CMK (cell line): ENCODE results near the gene ARL14EPL.

ENCODE experiments used
- DNase-seq: peaks from one replicate; pipeline ENCODE4 v3.0.0-alpha.2; 2010; ENCODE audit warnings: low read depth

The ARL14EPL gene

DNA sequence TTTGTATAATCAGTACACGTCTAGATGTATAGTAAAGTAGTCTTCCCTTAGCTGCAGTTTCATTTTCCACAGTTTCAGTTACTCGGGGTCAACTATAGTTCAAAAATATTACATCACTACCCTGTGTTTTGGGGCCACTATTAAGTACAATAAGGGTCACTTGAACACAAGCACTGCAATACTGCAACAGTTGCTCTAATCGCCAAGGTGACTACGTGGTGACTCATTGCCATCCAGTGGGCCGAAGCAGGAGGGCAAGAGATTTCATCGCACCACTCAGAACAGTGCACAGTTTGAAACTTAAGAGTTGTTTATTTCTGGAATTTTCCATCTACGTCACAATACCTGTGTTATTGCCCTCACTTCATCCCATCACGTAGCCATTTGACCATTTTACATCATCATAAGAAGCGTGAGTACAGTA, at the start of gene ARL14EPL:
Gene ARL14EPL, plus strand, starts transcription at position 379 of the 424 bp plus-strand sequence. CDS start 18,994 bp downstream, outside the sequence.
- DNase-seq: no peak

GRCh38 chr5:115983519-115983918, 48.8 kb upstream of the ARL14EPL start:
- DNase-seq: no peak

DNA sequence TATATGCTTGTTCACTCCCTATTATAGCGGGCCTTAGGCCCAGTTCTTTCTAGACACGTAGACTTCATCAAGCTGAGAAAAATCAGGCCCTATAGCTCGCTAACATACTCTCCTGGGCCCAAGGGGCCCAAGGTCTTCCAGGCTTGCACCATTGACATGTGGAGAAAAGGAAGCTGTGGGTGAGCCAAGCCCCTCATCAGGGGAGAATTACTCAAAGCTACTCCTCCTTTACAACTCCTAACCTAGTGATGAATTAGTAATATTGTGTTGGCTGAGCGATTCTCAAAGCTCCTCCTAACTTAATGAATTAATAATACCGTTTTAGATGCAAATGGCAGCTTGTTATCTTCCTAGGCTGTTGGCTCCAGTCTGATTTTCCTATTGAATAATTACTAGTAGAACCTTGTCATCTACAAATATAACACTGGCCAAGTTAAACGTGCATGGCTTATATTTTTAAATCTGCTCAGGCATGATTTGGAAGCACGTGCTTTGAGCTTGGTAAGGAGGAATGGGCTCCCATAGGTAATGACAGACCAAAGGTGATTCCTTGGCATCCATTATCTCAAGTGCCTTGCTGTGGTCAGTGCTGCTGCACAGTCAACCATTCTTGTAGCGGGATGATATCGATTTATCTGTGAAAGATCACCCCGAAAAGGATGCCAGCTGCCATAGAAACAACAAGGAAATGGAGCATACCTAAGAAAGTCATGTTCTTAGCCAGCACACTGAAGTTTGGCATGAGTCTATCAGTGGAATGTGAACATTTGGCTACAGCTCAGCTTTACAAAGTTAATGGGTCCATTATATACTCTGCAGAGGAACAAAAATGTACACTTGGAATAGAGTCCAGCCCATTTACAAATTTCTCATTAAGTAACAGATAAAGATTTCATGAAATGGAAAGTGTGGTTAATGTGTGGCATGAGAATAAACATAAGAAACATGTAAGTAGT, 46.2 kb upstream of the ARL14EPL start:
- DNase-seq: no peak

DNA sequence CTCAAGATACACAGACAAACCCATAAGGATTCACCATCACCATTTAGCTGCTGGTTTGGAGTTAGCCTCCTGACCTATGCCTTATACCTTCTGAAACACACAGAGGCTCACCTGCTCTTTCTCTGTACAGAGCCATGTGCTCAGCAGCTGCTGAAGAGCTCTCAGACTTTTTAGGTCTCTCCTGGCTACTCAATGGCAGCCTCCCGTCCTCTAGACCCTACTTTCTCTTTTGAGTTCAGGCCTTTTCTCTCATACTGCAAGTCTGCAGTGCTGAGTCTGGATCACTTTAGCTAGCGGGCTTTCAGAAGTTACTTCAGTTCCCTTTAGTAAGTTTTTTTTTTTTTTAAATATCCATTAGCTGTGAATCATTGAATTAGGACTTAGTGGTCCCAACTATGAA, 44.3 kb upstream of the ARL14EPL start:
- DNase-seq: no peak

GRCh38 chr5:115992848-115993350, 39.4 kb upstream of the ARL14EPL start:
- DNase-seq: no peak

DNA sequence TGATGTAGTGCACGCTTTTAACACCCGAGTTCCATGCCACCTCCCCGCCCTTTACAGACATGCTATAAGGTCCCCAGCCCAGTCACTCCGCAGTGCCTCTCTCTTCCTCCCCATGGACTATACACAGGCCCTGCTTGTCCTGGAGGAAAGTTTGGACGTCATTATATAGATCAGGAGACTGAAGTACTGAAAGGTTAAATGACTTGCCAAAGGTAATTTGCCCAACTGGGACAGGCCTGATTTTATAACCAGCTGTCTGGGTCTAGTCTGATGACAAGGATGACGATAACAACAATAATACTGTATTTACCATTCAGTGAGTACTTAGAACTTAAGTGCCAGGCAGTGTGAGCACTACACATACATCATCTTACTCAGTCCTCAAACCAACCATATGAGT, 36.9 kb upstream of the ARL14EPL start:
- no peak for DNase-seq

DNA sequence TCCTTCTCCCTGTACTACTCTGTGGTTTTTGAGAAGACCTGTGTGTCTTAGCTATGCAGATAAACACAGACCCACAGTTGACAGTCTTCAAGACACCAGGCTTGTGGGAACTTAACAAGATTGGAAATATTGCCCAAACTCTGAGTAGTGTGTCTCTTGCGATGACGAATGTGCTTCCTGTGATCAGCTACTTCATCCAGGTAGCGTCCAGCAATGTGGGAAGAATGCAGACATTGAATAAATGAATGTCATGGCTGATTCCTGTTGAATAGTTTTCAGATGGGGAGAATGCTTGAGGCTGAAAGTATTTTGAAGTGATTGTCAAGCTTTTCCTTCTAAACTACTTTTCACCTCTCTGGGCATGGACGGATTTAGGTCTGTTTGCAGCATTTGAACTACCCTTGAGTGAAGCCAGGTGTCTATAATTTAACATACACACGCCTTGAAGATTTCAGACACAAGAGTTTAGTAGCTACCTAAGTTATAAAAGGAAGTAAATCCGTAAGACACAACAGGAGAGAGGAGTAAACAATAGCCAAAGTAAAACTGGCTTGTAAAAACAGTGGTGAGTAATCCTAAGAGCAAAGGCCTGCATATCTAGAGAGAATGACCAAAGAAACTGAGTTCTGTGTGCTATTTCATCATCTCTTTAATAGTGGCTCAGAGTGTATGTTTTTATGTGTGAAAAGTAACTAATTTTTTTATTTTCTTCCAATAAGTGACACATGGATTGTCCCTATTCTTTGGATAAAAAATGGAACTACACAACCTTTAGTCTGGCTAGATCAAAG, 30.0 kb upstream of the ARL14EPL start:
- DNase-seq: no peak

DNA sequence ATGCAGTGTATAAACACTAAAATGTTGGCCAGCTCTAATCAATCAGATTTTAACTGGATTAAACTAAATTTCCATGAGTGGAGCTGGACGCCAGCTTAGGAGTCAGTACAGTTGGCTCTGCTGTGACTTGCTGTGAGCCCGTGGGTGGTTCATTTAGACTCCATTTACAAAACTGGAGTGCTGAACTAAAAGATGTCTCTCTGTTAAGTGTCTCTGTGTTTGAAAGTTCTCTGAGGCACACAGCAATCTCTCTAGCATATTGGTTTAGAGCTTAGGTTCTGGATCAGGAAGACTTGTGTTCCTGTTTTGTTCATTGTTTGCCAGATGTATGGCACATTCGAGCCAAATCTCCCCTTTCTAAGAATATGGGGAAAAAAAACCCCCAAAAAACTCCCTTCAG, 28.0 kb upstream of the ARL14EPL start:
- no peak for DNase-seq

- DNase-seq: no peak
These were observed 22.5 kb upstream of the ARL14EPL start for GRCh38 chr5:116009806-116010205.

DNA sequence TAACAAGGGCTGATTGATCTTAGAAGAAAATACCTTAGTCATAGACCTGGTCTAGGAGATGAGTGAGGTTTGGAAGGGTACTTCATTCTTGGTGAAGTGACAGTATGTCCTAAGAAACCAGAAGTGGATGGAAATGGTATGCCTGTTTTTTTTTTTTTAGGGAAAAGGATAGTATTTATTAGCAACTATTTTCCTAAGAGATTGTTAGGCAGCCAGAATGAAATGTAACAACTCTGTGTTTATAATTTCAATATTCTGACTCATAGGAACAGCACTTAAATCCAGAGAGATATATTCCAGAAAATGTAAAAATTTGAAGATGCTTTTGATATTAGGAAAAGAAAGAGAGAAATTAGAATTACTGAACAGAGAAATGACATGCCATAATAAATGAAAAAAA, 21.2 kb upstream of the ARL14EPL start:
- DNase-seq: no peak

GRCh38 chr5:116013207-116013785, 19.0 kb upstream of the ARL14EPL start:
- DNase-seq: no peak

DNA sequence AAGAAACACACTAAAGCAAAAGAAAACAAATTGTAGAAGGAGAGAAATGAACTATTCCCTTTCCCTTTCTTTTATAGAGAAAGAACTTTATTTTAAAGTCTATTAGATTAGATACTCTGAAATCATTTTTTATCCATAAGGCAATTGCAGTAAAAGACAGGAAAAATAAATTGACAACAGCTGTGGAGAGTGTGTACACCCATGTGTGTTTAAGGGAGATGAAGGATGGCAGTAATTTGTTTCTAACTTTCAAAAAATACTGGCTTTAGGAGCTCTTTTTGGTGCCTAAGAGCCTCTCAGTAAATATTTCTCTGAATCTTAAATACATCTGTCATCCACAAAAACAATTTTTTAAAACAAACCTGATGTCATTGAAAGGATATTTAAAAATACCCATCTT, 18.3 kb upstream of the ARL14EPL start:
- no peak for DNase-seq

GRCh38 chr5:116023619-116024018, 8.7 kb upstream of the ARL14EPL start:
- DNase-seq: no peak

- DNase-seq: no peak
These were observed 6.4 kb upstream of the ARL14EPL start for GRCh38 chr5:116025866-116026265.

- no peak for DNase-seq
These were observed 719 bp downstream of the ARL14EPL start for GRCh38 chr5:116032991-116033390.

- no peak for DNase-seq
These were observed 2.9 kb downstream of the ARL14EPL start for GRCh38 chr5:116035123-116035522.

DNA sequence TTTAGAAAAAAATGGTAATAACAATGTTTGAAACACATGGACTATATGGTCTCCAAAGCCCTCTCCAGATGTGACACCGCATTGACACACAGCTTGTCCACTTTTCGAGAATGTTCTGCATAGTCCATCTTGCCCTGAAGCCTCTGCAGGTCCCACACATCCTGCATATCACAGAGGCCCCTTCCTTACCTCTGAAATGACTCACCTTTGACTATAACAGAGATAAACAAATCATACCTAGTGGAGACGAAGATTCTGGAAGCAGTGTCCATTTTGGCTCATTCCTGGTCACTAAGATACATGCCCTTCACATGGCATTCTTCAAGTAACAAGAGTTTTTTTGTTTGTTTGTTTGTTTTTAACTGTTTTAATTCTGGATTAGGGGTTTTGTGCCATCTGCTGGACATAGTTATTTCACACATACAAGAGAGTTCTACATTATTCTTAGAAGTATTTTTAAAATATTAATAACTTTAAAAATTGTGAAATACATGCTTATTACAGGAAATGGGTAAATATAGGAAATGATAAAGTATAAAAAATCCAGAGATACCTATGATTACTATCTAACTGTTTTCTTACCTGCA, 5.1 kb downstream of the ARL14EPL start:
- no peak for DNase-seq

DNA sequence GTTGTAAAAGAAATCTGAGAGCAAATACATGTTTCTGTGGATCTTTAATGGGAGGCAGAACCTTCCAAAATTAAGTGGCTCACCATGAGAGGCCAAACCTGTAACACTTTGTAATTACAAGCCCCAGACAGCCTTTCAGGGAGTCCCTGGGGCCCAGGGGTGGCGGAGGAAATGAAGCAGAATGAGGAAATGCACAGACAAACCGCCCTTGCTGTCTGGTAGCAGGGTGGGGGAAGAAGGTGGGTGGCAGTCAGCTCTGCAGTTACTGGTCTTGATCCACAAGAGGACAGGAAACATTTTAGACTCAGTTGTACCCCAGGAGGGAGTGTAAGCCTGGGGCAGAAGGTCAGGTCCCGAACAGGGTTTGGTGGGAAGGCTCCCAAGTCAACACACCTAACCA, 6.5 kb downstream of the ARL14EPL start:
- no peak for DNase-seq

DNA sequence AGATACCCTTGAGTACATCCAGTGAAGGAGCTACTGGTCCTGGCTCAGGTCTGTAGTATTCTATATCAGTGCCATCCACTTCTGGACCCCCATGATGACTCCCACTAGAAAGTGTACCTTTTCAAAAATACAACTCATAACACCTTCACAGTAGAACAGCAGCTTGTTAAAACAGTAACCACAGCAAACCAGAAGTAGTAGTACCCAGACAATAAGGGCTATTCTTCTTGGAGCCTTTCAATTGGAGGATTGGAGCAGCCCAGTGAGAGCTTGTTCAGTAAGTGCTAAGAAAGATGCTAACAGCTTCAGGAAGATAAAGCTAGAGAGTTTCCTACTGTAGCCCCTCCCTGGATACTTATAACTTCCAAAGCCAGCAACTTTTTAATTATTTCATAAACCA, 10.1 kb downstream of the ARL14EPL start:
- no peak for DNase-seq

DNA sequence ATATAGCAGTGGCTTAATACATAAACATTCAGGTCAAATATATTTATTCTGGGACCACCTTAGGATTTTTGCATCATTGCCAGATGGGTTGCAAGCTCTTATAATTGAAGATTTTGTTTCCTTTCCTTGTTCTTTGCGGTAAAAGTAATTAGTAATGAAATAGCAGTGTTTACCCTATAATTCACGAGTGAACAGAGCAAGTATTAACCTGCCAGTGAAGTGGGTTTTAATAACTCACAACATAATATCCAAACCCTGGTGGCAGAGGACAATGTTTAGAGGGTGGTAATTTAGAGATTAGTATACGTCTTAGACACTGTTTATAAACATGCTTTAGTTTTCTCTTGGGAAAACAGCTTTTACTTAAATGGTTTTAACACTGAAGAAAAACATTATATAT, 11.8 kb downstream of the ARL14EPL start:
- DNase-seq: no peak

GRCh38 chr5:116045821-116046220, 13.5 kb downstream of the ARL14EPL start:
- DNase-seq: no peak

GRCh38 chr5:116046261-116046660, 14.0 kb downstream of the ARL14EPL start:
- DNase-seq: no peak
